GM23248 (cell line): ENCODE data around the gene PARP11. TPM values are rescaled to one million over a fixed set of nuclear protein-coding genes. Genes with fewer than 3 reads are reported as not detected.

Experiments
- DNase-seq: peaks from one replicate; pipeline ENCODE4 v3.0.0-alpha.2; 2015
- H2AFZ ChIP-seq: fragments of 200-600 bp; sonication (generic); 2 replicates; pipeline ENCODE4 v1.6.1; 2016; ENCODE audit warnings: antibody characterized with exemption
- H3F3A ChIP-seq: fragments of 200-600 bp; sonication (generic); 2 replicates; pipeline ENCODE4 v1.6.1; 2016; ENCODE audit warnings: mild to moderate bottlenecking, antibody characterized with exemption, mixed run types; ENCODE audit not compliant: insufficient read depth
- H3K27ac ChIP-seq: fragments of 200-600 bp; sonication (generic); 2 replicates; pipeline ENCODE4 v1.5.1; 2016; ENCODE audit warnings: mild to moderate bottlenecking
- H3K27me3 ChIP-seq: fragments of 200-600 bp; sonication (generic); replicated peaks from 2 replicates; pipeline ENCODE4 v1.6.1; 2016; ENCODE audit warnings: mild to moderate bottlenecking; ENCODE audit not compliant: insufficient read depth
- H3K36me3 ChIP-seq: fragments of 200-600 bp; sonication (generic); 2 replicates; pipeline ENCODE4 v1.6.1; 2016; ENCODE audit warnings: low read depth, mild to moderate bottlenecking
- H3K4me1 ChIP-seq: fragments of 200-600 bp; sonication (generic); 2 replicates; pipeline ENCODE4 v1.6.1; 2016; ENCODE audit warnings: mild to moderate bottlenecking; ENCODE audit not compliant: insufficient read depth
- H3K4me2 ChIP-seq: fragments of 200-600 bp; sonication (generic); one replicate; pipeline ENCODE4 v1.6.1; 2016; ENCODE audit warnings: mild to moderate bottlenecking; ENCODE audit not compliant: unreplicated experiment
- H3K4me3 ChIP-seq: fragments of 200-600 bp; sonication (generic); 2 replicates; pipeline ENCODE4 v1.5.1; 2016; ENCODE audit warnings: mild to moderate bottlenecking
- H3K79me2 ChIP-seq: fragments of 200-600 bp; sonication (generic); 2 replicates; pipeline ENCODE4 v1.6.1; 2016; ENCODE audit warnings: mild to moderate bottlenecking; ENCODE audit not compliant: insufficient read depth
- H3K9ac ChIP-seq: fragments of 200-600 bp; sonication (generic); 2 replicates; pipeline ENCODE4 v1.6.1; 2016; ENCODE audit warnings: mild to moderate bottlenecking
- H3K9me2 ChIP-seq: fragments of 200-600 bp; sonication (generic); 2 replicates; pipeline ENCODE4 v1.6.1; 2016; ENCODE audit warnings: mixed run types, mild to moderate bottlenecking, moderate library complexity; ENCODE audit not compliant: insufficient read depth
- H3K9me3 ChIP-seq: fragments of 200-600 bp; sonication (generic); one replicate; pipeline ENCODE4 v1.6.1; 2017; ENCODE audit warnings: low read depth
- H4K20me1 ChIP-seq: fragments of 200-600 bp; sonication (generic); 2 replicates; pipeline ENCODE4 v1.6.0; 2016; ENCODE audit not compliant: insufficient read depth
- EZH2 ChIP-seq: fragments of 200-600 bp; sonication (generic); IDR thresholded peaks from 2 replicates; pipeline ENCODE4 v1.6.1; 2018; ENCODE audit warnings: antibody characterized with exemption, mild to moderate bottlenecking; ENCODE audit not compliant: insufficient read depth, poor library complexity, severe bottlenecking
- EZH2phosphoT487 ChIP-seq: fragments of 200-600 bp; sonication (generic); IDR thresholded peaks from 2 replicates; pipeline ENCODE4 v1.6.1; 2018; ENCODE audit warnings: antibody characterized with exemption, moderate library complexity, mild to moderate bottlenecking, low read depth; ENCODE audit not compliant: insufficient read depth
- WGBS, 2 experiments: methylation state at CpG; one replicate each; pipeline ENCODE4 v1.1.6; 2015 to 2017; ENCODE audit warnings: low lambda C conversion rate in 2 of 2, low coverage in 1 of 2; ENCODE audit errors: missing lambda C conversion rate in 2 of 2; 5-methylcytosine and 5-hydroxymethylcytosine counted together
- in situ Hi-C: fragments of 300-500 bp; cut with MboI; formaldehyde crosslinking; loops from 2 replicates; pipeline ENCODE4 v1.15.0; 2020
- polyA plus RNA-seq: library from polyadenylated mRNA; unstranded; fragments of >200 nt; fragmentation: Nextera tagmentation; extraction: Ambion mirVana; gene quantifications from 2 replicates; pipeline ENCODE4 v1.2.1, GENCODE V29; 2016
- total RNA-seq: library from RNA; depleted of rRNA; stranded (reverse); fragments of >200 nt; shearing (Covaris generic); gene quantifications from 2 replicates; pipeline ENCODE4 v1.2.3, GENCODE V29; 2014

The PARP11 gene
- total and polyA plus RNA-seq, 2 experiments from 2014 or later = 2.1 to 6.2 TPM

DNA sequence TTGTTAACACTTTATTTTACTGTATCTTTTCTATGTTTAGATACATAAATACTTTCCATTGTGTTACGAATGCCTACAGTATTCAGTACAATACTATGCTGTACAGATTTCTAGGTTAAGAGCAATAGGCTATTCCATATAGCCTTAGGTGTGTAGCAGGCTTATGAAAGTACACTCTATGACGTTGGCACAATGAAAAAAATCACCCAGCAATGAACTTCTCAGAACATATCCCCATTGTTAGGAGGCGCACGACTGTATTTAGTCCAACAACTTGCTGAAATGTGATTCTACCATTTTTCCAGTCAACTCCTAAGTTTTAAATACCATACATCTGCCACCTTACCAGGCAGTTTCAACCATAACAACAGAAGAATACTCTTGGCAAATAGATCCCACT, 1.8 kb downstream of the PARP11 start:
- 83 to 84% methylated on average over 4 of the region's 4 CpGs for WGBS, 2 experiments
- in situ Hi-C loops = loop anchor here (10.0 kb wide), 1 partner anchor 163 kb away; no protein-coding TSS in a partner anchor
- no peak for TF ChIP-seq EZH2
- TF ChIP-seq EZH2phosphoT487 = no peak
- Histone ChIP-seq H4K20me1 (no peaks in the 10 kb centered on the region), H3K4me2 (peak overlapping the region; percentile 90), H3K79me2 (peaks cover 42% of the 10 kb centered on the region), H3K27ac (no peak overlapping the region), H2AFZ (no peak overlapping the region), H3K4me1 (peaks cover 9% of the 10 kb centered on the region), H3F3A (no peaks in the 10 kb centered on the region), H3K9me2 (no peaks in the 10 kb centered on the region), H3K36me3 (no peaks in the 10 kb centered on the region), H3K4me3 (no peak overlapping the region; the same call in 1 of the 2 replicates), H3K9ac (no peak overlapping the region), H3K9me3 (no peaks in the 10 kb centered on the region), H3K27me3 (no peaks in the 10 kb centered on the region)
- DNase-seq = no peak

GRCh38 chr12:3869865-3870264, 3.3 kb downstream of the PARP11 start:
- no peak overlapping the region for H3K27ac ChIP-seq
- 88 to 89% methylated on average over 6 of the region's 6 CpGs for whole genome bisulfite sequencing, 2 experiments
- H3K9me2 ChIP-seq = no peaks in the 10 kb centered on the region
- in situ Hi-C loops = loop anchor here (10.0 kb wide), 1 partner anchor 165 kb away; no protein-coding TSS in a partner anchor
- H3K4me2 ChIP-seq = no peak overlapping the region
- H3K27me3 ChIP-seq = no peaks in the 10 kb centered on the region
- H3K4me3 ChIP-seq = no peak overlapping the region
- DNase-seq = no peak
- no peaks in the 10 kb centered on the region for H3K36me3 ChIP-seq
- H2AFZ ChIP-seq = no peak overlapping the region
- no peaks in the 10 kb centered on the region for H3K9me3 ChIP-seq
- peaks cover 9% of the 10 kb centered on the region for H3K4me1 ChIP-seq
- H3K79me2 ChIP-seq = peaks cover 42% of the 10 kb centered on the region
- H3K9ac ChIP-seq = no peak overlapping the region
- H4K20me1 ChIP-seq = no peaks in the 10 kb centered on the region
- H3F3A ChIP-seq = no peaks in the 10 kb centered on the region
- no peak for TF ChIP-seq EZH2phosphoT487
- no peak for TF ChIP-seq EZH2

- H3K9me2 ChIP-seq = no peaks in the 10 kb centered on the region; the same call in 1 of the 2 replicates
- no peak for DNase-seq
- H3K36me3 ChIP-seq = no peaks in the 10 kb centered on the region
- no peak for TF ChIP-seq EZH2
- TF ChIP-seq EZH2phosphoT487 = no peak
- H4K20me1 ChIP-seq = no peaks in the 10 kb centered on the region
- no peaks in the 10 kb centered on the region for H3F3A ChIP-seq
- peaks cover 9% of the 10 kb centered on the region for H3K4me1 ChIP-seq
- in situ Hi-C loops = no loop called here
- no peak overlapping the region for H3K27ac ChIP-seq
- no peaks in the 10 kb centered on the region for H3K27me3 ChIP-seq
- H2AFZ ChIP-seq = no peak overlapping the region
- H3K79me2 ChIP-seq = peaks cover 42% of the 10 kb centered on the region
- no peak overlapping the region for H3K4me3 ChIP-seq
- WGBS, 2 experiments = 100% methylated on average over 1 of the region's 1 CpG
- no peak overlapping the region for H3K9ac ChIP-seq
- H3K4me2 ChIP-seq = no peak overlapping the region
- no peaks in the 10 kb centered on the region for H3K9me3 ChIP-seq
Observed at GRCh38 chr12:3869433-3869832, 3.8 kb downstream of the PARP11 start.

- in situ Hi-C loops = no loop called here
- Histone ChIP-seq H3K27me3 (no peaks in the 10 kb centered on the region), H4K20me1 (no peaks in the 10 kb centered on the region), H3F3A (no peaks in the 10 kb centered on the region), H3K4me1 (no peaks in the 10 kb centered on the region), H2AFZ (no peak overlapping the region), H3K9me3 (no peaks in the 10 kb centered on the region), H3K36me3 (no peaks in the 10 kb centered on the region), H3K4me2 (no peak overlapping the region), H3K27ac (no peak overlapping the region), H3K9ac (no peak overlapping the region), H3K9me2 (no peaks in the 10 kb centered on the region; the same call in 1 of the 2 replicates), H3K79me2 (0 out of 2 replicates have a peak, but pooled peaks cover 2% of the 10 kb centered on the region), H3K4me3 (no peak overlapping the region)
- whole genome bisulfite sequencing, 2 experiments = 96% methylated on average over 6 of the region's 6 CpGs
- TF ChIP-seq EZH2 (no peak), EZH2phosphoT487 (no peak)
- DNase-seq = no peak
Observed at GRCh38 chr12:3863756-3864155, 9.4 kb downstream of the PARP11 start.

DNA sequence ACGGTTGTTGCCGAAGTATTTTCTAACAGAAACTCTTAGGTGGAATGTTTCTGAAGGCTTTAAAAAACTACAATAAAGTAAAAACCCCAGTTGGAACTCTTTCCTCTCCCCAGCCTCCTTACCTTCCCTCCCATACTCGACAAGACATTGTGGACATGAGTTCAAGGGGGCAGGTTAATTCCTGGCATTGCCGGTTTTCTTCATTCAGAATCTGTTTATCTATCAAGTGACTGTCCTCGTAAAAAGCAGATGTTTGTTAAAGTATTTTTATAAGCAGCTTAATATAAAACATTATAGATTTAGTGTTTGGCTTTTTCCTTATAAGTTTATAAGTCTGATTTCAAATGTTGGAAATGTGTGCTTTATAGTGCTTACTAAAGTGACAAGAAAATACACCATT, 30.7 kb downstream of the PARP11 start:
- H3K36me3 ChIP-seq = no peaks in the 10 kb centered on the region
- H3K27ac ChIP-seq = no peak overlapping the region
- WGBS, 2 experiments = 95 to 97% methylated on average over 5 of the region's 5 CpGs
- no peaks in the 10 kb centered on the region for H3K9me2 ChIP-seq
- no peaks in the 10 kb centered on the region for H4K20me1 ChIP-seq
- no peak overlapping the region for H3K9ac ChIP-seq
- H3K4me2 ChIP-seq = no peak overlapping the region
- no peaks in the 10 kb centered on the region for H3F3A ChIP-seq
- 0 out of 2 replicates have a peak, but pooled peaks cover 3% of the 10 kb centered on the region for H3K79me2 ChIP-seq
- H3K27me3 ChIP-seq = no peaks in the 10 kb centered on the region
- no peak overlapping the region for H2AFZ ChIP-seq
- no peaks in the 10 kb centered on the region for H3K4me1 ChIP-seq
- TF ChIP-seq EZH2 = no peak
- no peak for TF ChIP-seq EZH2phosphoT487
- in situ Hi-C loops = no loop called here
- H3K4me3 ChIP-seq = no peak overlapping the region
- no peak for DNase-seq
- H3K9me3 ChIP-seq = no peaks in the 10 kb centered on the region
